Mucosa of stomach (tissue), 1 donor: ENCODE data around the gene UFC1.

Source experiments
- H3K27me3 ChIP-seq: one replicate; pipeline ENCODE4 v1.7.0; 2013; ENCODE audit warnings: mild to moderate bottlenecking, low read length; ENCODE audit not compliant: control insufficient read depth, insufficient read depth
- H3K36me3 ChIP-seq: one replicate; pipeline ENCODE4 v1.7.0; 2013; ENCODE audit warnings: low read length; ENCODE audit not compliant: control insufficient read depth, insufficient read depth
- H3K4me1 ChIP-seq: one replicate; pipeline ENCODE4 v1.7.0; 2013; ENCODE audit warnings: mild to moderate bottlenecking, low read length; ENCODE audit not compliant: control insufficient read depth, insufficient read depth
- H3K4me3 ChIP-seq: one replicate; pipeline ENCODE4 v1.7.0; 2013; ENCODE audit warnings: low read length
- H3K9ac ChIP-seq: one replicate; pipeline ENCODE4 v1.7.0; 2013; ENCODE audit warnings: mild to moderate bottlenecking, low read length, moderate library complexity
- H3K9me3 ChIP-seq: one replicate; pipeline ENCODE4 v1.7.0; 2013; ENCODE audit warnings: mild to moderate bottlenecking, low read length, moderate library complexity; ENCODE audit not compliant: control insufficient read depth
- donor health status: Pancreatic carcinoma.

UFC1 gene

GRCh38 chr1:161121834-161122233 lies 31.9 kb upstream of the UFC1 start:
- H3K27me3 ChIP-seq: no peaks in the 10 kb centered on the region
- H3K9ac ChIP-seq: no peak overlapping the region
- no peaks in the 10 kb centered on the region for H3K9me3 ChIP-seq
- peaks cover 22% of the 10 kb centered on the region for H3K4me1 ChIP-seq
- H3K4me3 ChIP-seq: no peak overlapping the region
- H3K36me3 ChIP-seq: no peaks in the 10 kb centered on the region

- H3K4me1 ChIP-seq: peaks cover 17% of the 10 kb centered on the region
These were observed 30.8 kb upstream of the UFC1 start for GRCh38 chr1:161122967-161123366.

GRCh38 chr1:161127649-161128048 lies 26.1 kb upstream of the UFC1 start:
- Histone ChIP-seq H3K4me3 (no peak overlapping the region), H3K27me3 (no peaks in the 10 kb centered on the region), H3K36me3 (peaks cover 4% of the 10 kb centered on the region), H3K9ac (no peak overlapping the region), H3K9me3 (no peaks in the 10 kb centered on the region), H3K4me1 (no peaks in the 10 kb centered on the region)

More at GRCh38 chr1:161122967-161123366, 30.8 kb upstream of the UFC1 start:
- no peaks in the 10 kb centered on the region for H3K27me3 ChIP-seq
- no peak overlapping the region for H3K4me3 ChIP-seq
- peaks cover 4% of the 10 kb centered on the region for H3K36me3 ChIP-seq
- H3K9me3 ChIP-seq: no peaks in the 10 kb centered on the region
- H3K9ac ChIP-seq: no peak overlapping the region

GRCh38 chr1:161128591-161129420 lies 25.0 kb upstream of the UFC1 start:
- Histone ChIP-seq H3K4me1 (peaks cover 4% of the 10 kb centered on the region), H3K9ac (no peak overlapping the region), H3K36me3 (peaks cover 4% of the 10 kb centered on the region), H3K4me3 (no peak overlapping the region), H3K9me3 (no peaks in the 10 kb centered on the region), H3K27me3 (no peaks in the 10 kb centered on the region)

GRCh38 chr1:161130266-161130665 lies 23.5 kb upstream of the UFC1 start:
- H3K36me3 ChIP-seq: peaks cover 4% of the 10 kb centered on the region
- H3K27me3 ChIP-seq: no peaks in the 10 kb centered on the region
- no peaks in the 10 kb centered on the region for H3K9me3 ChIP-seq
- peaks cover 5% of the 10 kb centered on the region for H3K4me1 ChIP-seq
- H3K9ac ChIP-seq: no peak overlapping the region
- H3K4me3 ChIP-seq: no peak overlapping the region

DNA sequence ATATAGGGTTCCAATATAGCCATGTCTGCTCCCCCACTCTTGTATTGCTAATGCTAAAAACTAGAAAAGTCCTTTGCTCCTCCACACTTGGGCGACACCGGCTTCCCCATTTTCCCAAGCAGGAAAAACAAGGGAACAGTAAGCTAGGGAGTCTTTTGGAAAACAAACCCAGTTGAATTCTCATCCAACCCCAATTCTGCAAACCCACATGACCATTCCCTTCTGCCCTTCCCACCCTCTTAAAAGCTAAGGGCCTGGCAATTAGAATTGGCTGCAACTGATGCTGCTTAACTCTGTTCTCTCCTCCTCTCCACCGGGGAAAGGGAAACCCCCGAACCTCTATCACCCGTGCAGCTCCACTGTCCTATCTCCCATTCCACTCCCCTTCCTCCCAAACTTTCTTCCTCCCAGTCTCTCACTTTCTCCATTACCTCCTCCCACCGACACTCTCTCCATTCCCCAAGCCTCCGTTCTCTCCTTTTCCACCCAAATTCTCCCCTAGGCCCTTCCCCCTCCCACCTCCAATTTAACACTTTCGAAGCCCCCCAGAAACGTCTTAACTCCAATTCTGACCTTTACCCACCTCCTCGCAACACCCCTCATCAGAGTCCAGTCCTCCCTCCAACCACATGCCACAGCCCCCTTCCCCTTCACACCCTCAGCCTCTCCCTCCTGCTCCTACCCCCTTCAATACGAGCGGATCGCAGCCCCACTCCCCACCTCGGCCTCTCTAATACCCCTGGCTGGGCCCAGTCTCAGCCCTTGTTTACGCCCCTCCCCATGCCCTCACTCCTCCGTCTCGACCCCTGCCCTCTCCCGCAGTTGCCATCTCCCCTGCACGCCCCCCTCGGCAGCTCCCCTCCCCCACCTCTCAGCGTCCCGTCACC lies 22.0 kb upstream of the UFC1 start:
- Histone ChIP-seq H3K9me3 (no peaks in the 10 kb centered on the region), H3K4me1 (peaks cover 5% of the 10 kb centered on the region), H3K27me3 (no peaks in the 10 kb centered on the region), H3K36me3 (peaks cover 4% of the 10 kb centered on the region), H3K9ac (peak overlapping the region; percentile 93), H3K4me3 (peak overlapping the region; percentile 74)

DNA sequence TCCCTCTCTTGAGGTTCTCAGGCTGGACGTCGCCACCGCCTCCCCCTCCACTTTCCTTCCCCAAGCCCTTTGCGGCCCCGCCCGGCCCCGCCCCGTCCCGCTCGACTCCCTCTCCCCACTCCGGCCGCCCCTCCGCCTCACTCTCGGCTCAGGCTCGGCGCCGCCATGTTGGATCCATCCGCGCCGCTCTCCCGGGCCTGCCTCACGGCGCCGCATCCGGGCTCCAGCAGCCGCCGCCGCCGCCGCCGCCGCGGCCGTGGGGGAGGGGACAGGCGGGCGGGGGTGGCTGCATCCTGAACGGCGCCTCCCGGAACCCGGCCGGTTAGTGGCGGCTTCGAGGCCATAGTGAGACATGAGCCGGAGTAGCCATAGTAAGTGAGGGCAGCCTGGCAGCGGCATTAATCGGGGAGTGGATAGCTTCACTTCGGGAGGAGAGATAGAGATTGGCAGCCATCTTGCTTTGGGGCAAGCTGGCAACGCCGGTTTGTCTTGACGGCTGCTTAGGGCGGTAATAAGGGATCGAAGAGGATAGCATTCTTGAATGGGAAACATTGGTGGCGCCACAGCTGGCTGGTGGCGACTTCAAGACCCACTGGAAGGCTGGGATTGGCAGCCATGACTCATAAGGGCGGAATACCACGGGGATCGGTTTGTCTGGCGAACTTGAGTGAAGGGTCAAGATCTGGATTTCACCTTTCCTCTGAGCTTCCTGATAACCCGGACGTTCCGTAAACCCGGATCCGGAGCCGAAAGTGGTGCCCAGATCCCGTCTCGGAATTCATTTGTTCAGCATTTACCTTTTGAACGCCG lies 21.2 kb upstream of the UFC1 start, which contains the start of gene DEDD:
Gene DEDD, minus strand, starts transcription at position 258 of the 810 bp plus-strand sequence. CDS start 8,205 bp downstream, outside the sequence.
- peaks cover 3% of the 10 kb centered on the region for H3K36me3 ChIP-seq
- H3K27me3 ChIP-seq: no peaks in the 10 kb centered on the region
- H3K9ac ChIP-seq: peak within 1 kb of the TSS; percentile 93
- no peaks in the 10 kb centered on the region for H3K9me3 ChIP-seq
- peaks cover 5% of the 10 kb centered on the region for H3K4me1 ChIP-seq
- peak within 1 kb of the TSS; percentile 74 for H3K4me3 ChIP-seq

GRCh38 chr1:161133220-161133740 lies 20.5 kb upstream of the UFC1 start:
- no peaks in the 10 kb centered on the region for H3K27me3 ChIP-seq
- H3K36me3 ChIP-seq: no peaks in the 10 kb centered on the region
- H3K4me3 ChIP-seq: peak overlapping the region; percentile 74
- peaks cover 5% of the 10 kb centered on the region for H3K4me1 ChIP-seq
- no peaks in the 10 kb centered on the region for H3K9me3 ChIP-seq
- peak overlapping the region; percentile 93 for H3K9ac ChIP-seq

- Histone ChIP-seq H3K4me3 (no peak overlapping the region), H3K4me1 (peaks cover 5% of the 10 kb centered on the region), H3K9me3 (no peaks in the 10 kb centered on the region), H3K9ac (no peak overlapping the region), H3K27me3 (no peaks in the 10 kb centered on the region), H3K36me3 (no peaks in the 10 kb centered on the region)
These were observed 15.9 kb upstream of the UFC1 start for GRCh38 chr1:161137881-161138280.

GRCh38 chr1:161138431-161138830 lies 15.3 kb upstream of the UFC1 start:
- no peaks in the 10 kb centered on the region for H3K27me3 ChIP-seq
- H3K4me3 ChIP-seq: no peak overlapping the region
- H3K36me3 ChIP-seq: no peaks in the 10 kb centered on the region
- peaks cover 5% of the 10 kb centered on the region for H3K4me1 ChIP-seq
- no peak overlapping the region for H3K9ac ChIP-seq
- H3K9me3 ChIP-seq: no peaks in the 10 kb centered on the region

GRCh38 chr1:161139766-161140165 lies 14.0 kb upstream of the UFC1 start:
- H3K4me1 ChIP-seq: no peaks in the 10 kb centered on the region
- no peaks in the 10 kb centered on the region for H3K36me3 ChIP-seq
- H3K9ac ChIP-seq: no peak overlapping the region
- H3K9me3 ChIP-seq: no peaks in the 10 kb centered on the region
- no peaks in the 10 kb centered on the region for H3K27me3 ChIP-seq
- H3K4me3 ChIP-seq: no peak overlapping the region
